GM19025 (cell line): ENCODE measurements around the gene ELFN1.

ENCODE experiments used
- ATAC-seq: cut with Tn5 transposase; IDR thresholded peaks from one replicate; pipeline ENCODE4 v1.9.1; 2021; ENCODE audit warnings: mild to moderate bottlenecking, low read depth, moderate library complexity; ENCODE audit not compliant: unreplicated experiment

ELFN1 gene

DNA sequence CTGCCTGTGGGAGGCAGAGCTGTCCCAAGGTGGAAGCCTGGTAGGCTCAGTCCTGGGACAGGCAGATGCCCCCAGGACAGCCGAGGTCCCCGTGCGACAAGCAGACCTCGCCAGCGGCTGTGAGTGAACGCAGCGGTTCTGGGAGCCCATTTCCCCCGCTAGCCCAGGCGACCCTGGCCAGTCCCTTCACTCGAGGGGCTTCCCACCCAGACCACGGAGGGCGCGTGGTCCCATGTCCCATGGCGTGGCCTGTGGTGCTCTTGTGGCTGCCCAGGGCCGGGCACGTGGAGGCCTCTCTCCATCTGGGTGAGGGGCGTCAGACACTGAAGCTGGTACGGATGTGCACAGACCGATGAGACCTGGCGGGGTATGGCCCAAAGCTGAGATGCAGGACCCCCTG is 67.9 kb downstream of the ELFN1 start:
- no peak for ATAC-seq

DNA sequence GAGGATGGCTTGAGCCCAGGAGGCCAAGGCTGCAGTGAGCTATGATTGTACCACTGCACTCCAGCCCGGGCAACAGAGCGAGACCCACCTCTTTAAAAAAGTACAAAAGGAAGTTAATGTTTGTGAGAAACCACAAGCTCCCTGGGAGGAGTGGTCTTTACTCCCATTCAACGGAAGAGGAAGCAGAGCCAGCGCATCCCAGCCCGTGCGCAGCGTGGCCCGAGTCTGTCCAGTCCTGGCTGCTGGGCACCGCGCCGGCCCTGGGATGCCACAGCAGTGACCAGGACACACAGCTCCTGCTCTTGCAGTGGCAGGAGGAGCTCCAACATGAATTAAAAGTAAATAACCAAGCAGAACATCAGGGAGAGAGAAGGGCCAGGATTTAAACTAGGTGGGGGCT is 68.4 kb downstream of the ELFN1 start:
- no peak for ATAC-seq

DNA sequence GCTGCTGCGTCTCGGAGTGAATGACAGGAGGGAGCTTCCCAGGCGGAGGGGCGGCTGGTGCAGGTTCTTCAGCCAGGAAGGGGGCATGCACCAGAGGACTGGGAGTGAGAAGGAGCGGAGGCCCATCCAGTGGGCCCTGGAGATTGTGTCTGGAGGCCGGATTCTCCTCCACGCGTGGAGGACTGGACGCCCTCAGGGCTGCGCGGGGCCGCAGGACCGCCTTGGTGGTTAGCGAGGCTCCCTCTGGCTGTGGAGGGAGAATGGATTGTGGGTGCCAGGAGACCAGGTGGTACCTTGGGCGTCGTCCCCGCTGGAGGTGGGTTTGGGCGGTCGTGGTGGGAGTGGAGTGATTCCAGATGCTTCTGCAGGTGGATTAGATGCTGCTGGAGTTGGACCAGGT is 68.9 kb downstream of the ELFN1 start:
- no peak for ATAC-seq

DNA sequence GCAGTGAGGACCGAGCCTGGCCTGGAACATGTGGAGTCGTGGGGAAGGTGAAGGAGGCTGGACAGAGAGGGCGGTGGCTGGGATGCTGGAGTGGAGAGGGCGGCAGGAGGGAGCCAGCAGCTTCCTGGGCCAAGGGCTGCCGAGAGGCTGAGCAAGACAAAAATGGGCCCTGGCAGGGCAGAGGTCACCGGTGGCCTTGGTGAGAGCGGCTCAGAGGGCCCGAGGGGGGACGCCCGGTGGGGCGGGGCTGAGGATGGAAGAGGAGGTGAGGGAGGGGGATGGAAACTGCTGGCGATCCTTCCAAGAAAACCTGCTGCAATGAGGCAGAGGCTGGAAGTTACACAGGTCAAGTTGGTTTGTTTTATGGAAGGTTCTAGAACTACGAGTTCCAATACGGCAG is 69.5 kb downstream of the ELFN1 start:
- ATAC-seq, result no peak

DNA sequence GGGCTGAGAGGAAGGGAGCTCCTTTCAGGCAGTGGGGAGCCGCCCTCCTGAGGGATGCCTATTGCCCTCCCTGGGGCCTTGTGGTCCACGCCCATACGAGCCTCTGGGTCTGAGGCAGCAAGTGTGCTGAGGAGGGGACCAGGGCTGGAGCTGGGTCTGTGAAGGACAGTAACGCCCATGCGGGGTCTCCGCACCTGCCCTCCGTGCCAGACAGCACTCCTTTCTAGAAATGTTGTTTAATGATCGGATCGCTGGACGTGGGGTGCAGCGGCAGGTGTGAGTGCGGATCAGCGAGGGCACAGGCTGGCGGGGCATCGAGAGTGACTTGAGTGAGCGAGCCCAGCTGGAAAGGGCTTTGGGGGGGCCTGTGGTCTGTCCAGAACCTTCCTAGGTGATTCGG is 70.1 kb downstream of the ELFN1 start:
- ATAC-seq, result no peak

DNA sequence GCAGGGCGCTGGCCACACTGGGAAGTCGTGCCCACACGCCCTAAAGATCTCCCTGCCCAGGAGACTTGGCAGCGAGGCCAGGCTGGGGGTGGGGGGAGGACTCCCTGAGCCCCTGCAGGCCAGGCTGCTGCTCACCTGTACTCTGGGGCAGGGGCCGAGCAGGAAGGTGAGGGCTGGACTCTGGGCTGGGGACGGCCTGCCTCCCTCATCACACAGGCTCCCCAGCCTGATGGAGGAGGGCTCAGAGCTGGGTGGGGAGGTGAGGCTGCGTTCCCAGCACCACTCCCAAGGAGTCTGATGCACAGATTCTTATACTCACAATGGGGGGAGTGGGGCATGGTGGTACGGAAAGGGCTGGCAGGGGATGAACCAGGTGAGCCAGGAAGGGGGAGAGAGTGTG is 71.2 kb downstream of the ELFN1 start:
- ATAC-seq, result no peak

DNA sequence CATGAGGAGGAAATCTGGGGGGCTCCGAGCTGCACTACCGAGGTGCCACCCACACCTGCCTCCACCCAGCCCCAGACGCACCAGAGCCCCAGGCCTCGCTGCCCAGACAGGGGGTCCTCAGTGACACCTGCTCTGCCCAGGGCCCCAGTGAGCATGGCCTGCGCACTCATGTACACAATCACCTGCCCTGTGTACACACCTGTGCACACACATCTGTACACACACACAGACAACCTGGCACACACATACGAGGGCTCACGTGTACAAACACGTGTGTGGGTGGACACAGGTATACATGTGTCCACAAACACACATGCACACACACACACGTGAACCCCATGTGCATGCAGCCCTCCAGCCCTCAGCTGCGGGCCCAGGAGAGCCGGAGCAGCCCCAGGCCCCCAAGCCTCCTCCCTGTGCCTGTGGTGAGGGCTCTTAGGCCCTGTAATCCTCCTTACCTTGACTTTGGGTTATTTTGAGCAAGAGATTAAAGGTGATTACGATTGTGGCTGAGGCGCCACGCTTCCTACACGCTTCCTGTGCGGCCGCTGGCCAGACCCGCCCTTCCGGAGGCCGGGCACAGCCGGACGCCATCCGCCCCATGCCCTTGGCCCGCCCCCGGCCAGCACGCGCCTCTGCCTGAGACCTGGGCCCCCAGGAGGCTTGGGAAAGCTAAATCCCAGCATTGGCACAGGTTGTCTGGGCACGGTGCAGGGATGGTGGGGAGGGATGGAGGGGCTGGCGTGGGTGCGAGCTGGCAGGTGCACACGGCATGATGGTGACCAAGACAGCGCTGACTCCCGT is 71.9 kb downstream of the ELFN1 start:
- no peak for ATAC-seq

DNA sequence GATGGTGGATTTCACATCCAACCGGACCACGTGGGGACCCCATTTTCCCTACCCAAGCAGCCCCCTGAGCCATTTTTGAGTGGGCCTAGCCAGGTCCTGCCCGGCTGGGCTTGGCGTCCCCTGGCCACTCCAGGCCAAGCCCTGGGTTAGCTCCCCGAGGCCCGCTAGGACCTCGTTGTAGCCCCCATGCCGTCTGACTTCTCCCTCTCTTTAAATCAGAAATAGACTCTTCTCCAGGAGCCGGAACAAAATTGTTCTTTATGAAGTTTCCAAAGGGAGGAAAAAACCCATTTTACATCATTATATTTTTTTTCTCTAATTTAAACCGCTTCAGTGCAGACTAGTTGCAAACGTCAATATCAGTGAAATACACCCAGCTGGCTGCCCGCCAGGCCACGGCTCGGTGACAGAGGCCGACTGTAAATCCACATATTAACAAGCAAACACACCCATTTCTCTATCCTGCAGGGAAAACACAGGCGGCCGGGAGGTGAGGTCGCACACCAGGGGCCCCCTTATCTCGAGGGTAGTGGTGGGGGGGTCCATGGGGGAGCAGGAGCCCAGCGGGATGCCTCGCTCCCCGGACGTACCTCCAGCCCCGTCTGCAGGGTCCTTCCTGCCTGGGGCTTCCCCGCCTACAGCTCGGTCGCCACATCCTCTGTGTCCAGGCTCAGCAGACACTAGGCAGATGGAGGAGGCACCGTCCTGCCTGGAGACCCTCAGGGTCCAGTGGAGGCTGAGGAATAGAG is 72.7 kb downstream of the ELFN1 start:
- no peak for ATAC-seq

DNA sequence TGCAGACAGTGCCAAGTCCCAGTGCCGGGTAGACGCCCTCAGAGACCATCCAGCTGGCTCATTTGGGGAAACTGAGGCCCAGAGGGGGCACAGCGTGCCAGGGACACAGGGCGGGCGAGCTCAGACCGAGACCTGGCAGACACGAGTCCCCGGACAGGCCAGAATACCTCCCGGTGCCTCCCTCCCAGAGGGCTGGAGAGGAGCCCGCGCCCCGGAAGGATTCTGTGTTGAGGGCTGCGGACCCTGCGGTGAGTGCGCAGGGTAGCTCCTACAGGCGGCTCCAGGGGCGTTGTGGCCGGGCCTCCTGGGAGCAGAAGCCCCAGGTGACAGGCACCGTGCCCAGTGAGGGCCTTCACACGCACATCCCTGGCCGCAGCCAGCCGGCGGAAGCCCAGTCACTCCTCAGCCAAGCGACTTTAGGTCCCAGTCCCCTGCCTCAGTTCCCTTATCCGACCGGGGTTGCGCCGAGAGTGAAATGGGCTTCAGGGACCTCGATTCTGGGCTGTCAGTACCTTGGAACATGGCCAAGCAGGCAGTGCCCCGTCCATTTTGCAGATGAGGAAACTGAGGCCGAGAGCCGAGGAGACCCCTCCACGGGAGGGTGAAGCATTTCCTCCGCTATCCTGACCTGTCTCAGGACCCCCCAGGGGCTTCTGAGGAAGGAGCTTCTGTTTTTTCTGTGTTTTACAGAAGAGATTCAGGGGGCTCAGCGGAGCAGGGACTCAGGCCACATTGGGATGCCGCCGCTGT is 73.6 kb downstream of the ELFN1 start:
- ATAC-seq, result no peak

DNA sequence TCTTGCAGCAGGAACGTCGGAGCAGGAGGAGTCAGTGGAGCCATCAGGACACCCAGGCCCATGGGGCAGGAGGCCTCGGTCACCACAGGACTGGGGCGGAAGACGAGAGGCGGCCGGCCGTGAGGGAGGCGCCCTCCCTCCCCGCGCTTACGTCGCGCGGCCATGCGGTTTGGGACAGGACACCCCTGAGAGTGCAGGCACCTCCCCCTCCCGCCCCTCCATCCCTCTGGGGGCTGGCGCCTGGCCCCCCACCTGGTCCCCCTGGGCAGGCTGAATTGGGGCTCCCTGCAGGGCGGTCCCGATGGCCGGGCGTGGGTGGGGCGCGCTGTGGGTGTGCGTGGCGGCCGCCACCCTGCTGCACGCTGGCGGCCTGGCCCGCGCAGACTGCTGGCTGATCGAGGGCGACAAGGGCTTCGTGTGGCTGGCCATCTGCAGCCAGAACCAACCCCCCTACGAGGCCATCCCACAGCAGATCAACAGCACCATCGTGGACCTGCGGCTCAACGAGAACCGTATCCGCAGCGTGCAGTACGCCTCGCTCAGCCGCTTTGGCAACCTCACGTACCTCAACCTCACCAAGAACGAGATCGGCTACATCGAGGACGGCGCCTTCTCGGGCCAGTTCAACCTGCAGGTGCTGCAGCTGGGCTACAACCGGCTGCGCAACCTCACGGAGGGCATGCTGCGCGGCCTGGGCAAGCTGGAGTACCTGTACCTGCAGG is 74.4 kb downstream of the ELFN1 start:
- no peak for ATAC-seq

DNA sequence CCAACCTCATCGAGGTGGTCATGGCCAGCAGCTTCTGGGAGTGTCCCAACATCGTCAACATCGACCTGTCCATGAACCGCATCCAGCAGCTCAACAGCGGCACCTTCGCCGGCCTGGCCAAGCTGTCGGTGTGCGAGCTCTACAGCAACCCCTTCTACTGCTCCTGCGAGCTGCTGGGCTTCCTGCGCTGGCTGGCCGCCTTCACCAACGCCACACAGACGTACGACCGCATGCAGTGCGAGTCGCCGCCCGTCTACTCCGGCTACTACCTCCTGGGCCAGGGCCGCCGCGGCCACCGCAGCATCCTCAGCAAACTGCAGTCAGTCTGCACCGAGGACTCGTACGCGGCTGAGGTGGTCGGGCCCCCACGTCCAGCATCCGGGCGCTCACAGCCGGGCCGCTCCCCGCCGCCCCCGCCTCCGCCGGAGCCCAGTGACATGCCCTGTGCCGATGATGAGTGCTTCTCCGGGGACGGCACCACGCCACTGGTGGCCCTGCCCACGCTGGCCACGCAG is 75.0 kb downstream of the ELFN1 start:
- no peak for ATAC-seq

DNA sequence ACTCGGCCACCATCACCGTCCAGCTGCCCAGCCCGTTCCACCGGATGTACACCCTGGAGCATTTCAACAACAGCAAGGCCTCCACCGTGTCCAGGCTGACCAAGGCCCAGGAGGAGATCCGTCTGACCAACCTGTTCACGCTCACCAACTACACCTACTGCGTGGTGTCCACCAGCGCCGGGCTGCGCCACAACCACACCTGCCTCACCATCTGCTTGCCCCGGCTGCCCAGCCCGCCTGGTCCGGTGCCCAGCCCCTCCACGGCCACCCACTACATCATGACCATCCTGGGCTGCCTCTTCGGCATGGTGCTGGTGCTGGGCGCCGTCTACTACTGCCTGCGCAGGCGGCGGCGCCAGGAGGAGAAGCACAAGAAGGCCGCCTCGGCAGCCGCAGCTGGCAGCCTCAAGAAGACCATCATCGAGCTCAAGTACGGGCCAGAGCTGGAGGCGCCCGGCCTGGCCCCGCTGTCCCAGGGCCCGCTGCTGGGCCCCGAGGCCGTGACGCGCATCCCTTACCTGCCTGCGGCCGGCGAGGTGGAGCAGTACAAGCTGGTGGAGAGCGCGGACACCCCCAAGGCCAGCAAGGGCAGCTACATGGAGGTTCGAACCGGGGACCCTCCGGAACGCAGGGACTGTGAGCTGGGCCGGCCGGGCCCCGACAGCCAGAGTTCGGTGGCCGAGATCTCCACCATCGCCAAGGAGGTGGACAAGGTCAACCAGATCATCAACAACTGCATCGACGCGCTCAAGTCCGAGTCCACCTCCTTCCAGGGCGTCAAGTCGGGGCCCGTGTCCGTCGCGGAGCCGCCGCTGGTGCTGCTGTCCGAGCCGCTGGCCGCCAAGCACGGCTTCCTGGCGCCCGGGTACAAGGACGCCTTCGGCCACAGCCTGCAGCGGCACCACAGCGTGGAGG is 75.8 kb downstream of the ELFN1 start:
- ATAC-seq, result no peak

DNA sequence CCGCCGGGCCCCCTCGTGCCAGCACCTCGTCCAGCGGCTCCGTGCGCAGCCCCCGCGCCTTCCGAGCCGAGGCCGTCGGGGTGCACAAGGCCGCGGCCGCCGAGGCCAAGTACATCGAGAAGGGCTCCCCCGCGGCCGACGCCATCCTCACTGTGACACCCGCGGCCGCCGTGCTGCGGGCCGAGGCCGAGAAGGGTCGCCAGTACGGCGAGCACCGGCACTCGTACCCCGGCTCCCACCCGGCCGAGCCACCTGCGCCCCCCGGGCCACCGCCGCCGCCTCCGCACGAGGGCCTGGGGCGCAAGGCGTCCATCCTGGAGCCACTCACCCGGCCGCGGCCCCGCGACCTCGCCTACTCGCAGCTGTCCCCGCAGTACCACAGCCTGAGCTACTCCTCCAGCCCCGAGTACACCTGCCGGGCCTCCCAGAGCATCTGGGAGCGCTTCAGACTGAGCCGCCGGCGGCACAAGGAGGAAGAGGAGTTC is 76.5 kb downstream of the ELFN1 start:
- ATAC-seq, result no peak

DNA sequence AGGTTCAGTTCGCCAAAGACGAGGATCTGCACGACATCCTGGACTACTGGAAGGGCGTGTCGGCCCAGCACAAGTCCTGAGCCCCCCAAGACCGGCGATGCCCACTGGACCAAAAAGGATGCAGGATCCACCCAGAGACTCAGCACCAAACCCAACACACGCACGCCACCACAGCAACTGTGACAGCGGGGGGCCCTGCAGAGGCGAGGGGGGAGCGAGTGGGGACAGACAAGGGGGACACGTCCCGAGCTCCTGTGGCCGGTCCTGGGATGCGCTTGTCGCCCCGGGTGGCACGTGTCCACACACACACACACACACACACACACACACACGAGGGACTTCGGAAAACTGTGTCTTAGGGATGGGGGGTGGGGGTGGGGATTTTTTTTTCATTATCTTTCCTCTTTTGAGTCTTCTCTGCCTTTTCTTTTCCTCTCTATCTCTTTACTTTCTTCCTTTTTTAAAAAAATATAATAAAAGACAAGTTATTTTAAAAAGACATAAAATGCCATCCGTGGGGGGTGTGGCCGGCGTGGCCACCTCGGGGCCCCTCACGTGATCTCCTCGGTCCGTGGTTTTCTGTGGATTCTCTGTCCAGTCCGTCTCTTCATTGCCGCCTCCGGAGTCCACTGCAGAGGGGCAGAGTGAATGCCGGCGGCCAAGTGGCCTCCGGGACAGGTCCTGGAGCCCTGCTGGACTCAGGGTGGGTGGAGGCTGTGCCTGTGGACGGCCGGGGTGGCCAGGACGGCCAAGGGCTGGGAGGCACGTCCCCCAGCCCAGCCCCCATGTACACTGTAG is 77.1 kb downstream of the ELFN1 start:
- no peak for ATAC-seq

DNA sequence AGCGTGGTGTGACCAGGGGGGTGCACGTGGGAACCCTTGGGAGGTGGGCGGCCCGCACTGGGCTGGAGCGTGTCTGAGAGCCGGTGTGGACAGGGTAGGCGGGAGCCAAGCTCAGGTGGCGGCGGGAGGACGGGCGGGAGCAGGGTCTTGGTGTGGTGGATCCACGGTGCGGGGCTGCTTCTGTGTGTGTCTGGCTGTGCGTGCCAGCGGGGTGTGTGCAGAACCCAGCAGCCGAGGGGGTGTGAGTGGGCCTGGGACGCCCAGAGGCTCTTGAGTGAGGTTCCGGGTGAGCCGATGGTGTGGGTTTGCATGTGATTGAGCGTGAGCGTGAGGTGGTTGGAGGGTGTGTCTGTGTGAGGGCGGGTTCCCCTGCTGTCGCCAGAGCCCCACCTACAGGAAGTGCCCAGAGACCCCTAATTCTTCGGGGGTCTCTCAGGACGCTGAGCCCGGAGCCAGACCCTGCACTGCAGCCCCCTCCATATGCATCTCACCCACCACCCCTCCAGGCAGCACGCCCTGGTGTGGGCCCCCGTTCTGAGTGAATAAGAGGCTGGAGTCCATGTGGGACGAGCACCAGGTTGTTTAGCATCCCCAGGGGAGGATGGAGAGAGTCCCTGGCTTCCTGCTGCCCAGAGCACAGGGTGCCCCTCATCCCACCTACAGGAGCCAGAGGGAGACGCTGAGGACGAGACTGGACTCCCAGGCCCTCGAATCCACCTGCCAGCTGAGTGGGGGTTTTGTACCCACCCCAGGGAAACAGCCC is 78.2 kb downstream of the ELFN1 start:
- ATAC-seq, result no peak

DNA sequence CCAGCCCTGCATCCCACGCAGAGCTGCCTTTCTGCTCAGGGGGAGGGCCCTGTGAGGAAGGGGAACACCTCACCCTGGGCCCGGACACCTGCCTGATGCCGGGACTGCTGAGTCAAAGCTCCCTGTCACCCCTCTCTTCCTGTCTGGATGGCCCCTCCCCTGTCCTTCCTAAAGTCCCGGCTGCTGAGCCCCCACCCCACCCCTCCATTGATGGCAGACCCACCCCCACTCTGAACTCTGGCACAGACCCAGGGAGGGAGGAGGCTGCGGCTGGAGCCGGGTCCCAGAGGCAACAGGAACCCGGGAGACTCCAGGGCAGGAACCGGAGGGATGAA is 78.7 kb downstream of the ELFN1 start:
- no peak for ATAC-seq

DNA sequence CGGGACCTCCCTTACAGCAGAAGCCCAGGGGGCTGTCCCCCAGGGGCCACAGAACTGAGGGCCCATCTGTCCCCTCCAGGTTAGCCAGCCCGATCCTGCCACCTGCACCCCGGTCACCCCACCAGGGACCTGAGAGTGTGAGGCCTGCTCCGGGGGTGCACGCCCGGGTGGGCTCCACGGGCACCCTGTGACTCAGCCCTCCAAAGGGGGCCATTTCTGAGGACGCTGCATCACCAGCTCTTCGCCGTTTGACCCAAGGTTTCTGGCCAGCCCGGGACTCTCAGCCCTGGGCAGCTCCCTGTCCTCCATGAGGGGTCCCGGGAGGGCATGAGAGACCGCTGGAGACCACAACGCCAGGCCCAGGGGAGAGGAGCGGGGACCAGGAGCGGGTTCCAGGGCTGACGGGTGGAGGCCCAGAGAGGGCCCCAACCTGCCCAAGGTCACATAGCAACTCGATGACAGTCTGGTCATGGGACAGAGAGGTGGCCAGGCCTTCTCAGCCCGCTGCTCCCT is 79.3 kb downstream of the ELFN1 start:
- ATAC-seq, result no peak
